Measurements from ENCODE around the gene NKAIN1. TPM values are rescaled to one million over a fixed set of nuclear protein-coding genes. Genes with fewer than 3 reads are reported as not detected.
"Not testable (repeated sequence)": the region's sequence is repeated elsewhere in the genome, so short reads cannot be mapped to it uniquely, and the experiment has no call there.

NKAIN1 gene
- polyA plus RNA-seq, 1 donor: 1.3 TPM

- no peak for DNase-seq (ENCODE audit: low read depth)
Observed at GRCh38 chr1:31154000-31154631, 85.6 kb downstream of the NKAIN1 start.

DNA sequence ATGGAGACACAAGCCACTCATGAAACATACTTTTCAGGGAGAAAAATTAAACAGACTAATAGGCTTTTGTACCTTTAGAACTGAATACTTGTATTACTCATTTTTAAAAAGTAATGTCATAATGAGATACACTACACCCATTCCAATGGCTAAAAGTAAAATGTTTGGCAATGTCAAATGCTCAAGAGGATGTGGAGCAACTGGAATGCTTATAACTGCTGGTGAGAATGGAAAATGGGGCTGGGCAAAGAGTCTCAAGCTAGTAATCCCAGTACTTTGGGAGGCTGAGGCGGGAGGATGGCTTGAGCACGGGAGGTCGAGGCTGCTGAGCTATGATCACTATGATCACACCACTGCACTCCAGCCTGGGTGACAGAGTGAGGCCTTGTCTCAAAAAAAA, 86.3 kb downstream of the NKAIN1 start:
- DNase-seq (ENCODE audit: low read depth): no peak

- DNase-seq (ENCODE audit: low read depth): no peak
Observed at GRCh38 chr1:31152181-31152795, 87.4 kb downstream of the NKAIN1 start.

DNA sequence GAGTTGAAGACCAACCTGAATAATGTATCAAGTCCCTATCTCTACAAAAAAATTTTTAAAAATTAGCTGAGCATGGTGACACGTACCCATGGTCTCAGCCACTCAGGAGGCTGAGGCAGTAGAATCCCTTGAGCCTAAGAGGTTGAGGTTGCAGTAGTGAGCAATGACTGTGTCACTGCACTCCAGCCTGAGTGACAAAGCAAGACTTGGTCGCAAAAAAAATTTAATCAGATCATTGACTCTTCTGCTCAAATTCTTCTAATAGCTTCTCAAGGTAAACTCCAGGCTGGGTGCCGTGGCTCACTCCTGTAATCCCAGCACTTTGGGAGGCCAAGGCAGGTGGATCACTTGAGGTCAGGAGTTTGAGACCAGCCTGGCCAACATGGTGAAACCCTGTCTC, 88.3 kb downstream of the NKAIN1 start:
- no peak for DNase-seq (ENCODE audit: low read depth)

DNA sequence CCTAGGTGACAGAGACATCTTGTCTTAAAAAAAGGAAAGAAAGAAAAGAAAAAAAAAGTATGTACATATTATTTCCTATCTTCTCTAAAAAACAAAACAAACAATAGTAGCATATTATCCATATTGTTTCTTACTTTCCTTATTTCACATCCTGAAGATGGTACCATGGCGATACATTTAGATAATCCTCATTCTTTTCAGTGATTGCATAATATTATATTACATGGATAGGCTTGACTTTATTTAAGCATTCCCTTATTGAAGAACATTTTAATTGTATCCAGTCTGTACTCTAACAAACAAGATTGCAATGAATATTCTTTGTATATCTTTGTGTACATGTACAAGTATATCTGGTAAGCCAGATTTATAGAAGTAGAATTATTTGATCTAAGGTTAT, 91.3 kb downstream of the NKAIN1 start:
- no peak for DNase-seq (ENCODE audit: low read depth)

DNA sequence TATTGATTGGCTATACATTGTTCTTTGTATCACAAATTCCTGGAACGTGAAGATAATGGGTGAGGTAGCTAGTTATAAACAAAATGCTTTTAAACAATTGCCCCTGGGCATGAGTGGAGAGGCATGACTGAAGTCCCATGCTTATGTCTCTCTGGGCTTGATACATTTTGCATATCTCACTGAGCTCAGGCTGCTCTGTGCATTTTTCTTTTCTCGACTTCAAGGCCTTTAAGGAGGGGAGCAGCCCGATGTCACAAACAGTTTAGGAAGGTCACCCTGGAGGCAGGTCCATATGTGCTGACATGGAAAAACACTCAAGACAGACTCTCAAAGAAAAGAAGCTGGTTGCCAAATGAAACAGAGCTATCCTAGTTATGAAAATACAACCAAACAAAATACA, 94.0 kb downstream of the NKAIN1 start:
- no peak for DNase-seq (ENCODE audit: low read depth)

- DNase-seq (ENCODE audit: low read depth): no peak
Observed at GRCh38 chr1:31144442-31144841, 95.2 kb downstream of the NKAIN1 start.

DNA sequence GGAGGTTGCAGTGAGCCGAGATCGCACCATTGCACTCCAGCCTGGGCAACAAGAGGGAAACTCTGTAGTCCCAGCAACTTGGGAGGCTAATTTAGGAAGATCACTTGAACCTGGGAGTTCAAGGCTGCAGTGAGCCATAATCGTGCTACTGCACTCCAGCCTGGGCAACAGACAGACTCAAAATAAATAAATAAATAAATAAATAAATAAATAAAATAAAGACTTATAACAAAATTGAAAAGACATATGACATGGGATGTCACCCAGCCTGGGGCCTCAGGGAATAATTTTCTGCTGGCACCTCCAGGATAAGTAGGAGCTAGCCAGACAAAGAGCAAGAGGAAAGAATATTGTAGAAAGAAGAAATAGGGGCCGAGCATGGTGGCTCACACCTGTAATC, 96.2 kb downstream of the NKAIN1 start:
- DNase-seq (ENCODE audit: low read depth): no peak

GRCh38 chr1:31142406-31142805, 97.3 kb downstream of the NKAIN1 start:
- DNase-seq (ENCODE audit: low read depth): no peak

DNA sequence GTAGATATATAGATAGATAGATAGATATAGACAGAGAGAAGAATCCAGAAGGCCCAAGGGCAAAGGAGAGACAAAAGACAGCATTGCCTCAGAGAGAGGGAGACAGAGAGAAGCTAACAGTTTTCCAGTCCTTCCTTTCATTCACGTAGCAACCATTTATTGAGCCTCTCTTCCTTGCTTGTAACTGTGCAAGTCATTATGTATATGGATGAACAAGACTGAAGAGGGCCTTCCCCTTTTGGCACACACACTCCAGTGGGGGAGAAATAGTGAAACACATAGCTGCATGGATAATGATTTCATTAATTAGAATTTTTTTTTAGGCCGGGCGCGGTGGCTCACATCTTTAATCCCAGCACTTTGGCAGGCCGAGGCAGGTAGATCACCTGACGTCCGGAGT, 99.4 kb downstream of the NKAIN1 start:
- no peak for DNase-seq (ENCODE audit: low read depth)

- DNase-seq (ENCODE audit: low read depth): not testable (repeated sequence)
Observed at GRCh38 chr1:31138797-31139521, 100.7 kb downstream of the NKAIN1 start.

DNA sequence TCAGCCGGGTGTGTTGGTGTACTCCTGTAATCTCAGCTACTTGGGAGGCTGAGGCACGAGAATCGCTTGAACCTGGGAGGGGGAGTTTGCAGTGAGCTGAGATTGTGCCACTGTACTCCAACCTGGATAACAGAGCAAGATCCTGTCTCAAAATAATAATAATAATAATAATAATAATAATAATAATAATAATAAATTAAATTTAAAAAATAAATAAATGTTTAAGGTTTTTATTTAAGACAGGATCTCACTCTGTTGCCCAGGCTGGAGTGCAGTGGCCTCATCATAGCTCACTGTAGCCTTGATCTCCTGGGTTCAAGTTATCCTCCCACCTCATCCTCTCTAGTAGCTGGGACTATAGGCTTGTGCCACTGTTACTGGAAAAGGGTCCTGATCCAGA, 101.8 kb downstream of the NKAIN1 start:
- DNase-seq (ENCODE audit: low read depth): not testable (repeated sequence)

GRCh38 chr1:31135973-31136600, 103.6 kb downstream of the NKAIN1 start:
- DNase-seq (ENCODE audit: low read depth): no peak

- DNase-seq (ENCODE audit: low read depth): no peak
Observed at GRCh38 chr1:31133368-31133767, 106.3 kb downstream of the NKAIN1 start.

Other genes starting within 250 kb of the NKAIN1 start
- gene PUM1, start 174.2 kb downstream of the NKAIN1 start, polyA plus RNA-seq (ENCODE audit: insufficient read length): 56.6 TPM
- 36.7 TPM for gene SNRNP40, start 56.9 kb upstream of the NKAIN1 start, polyA plus RNA-seq (ENCODE audit: insufficient read length)
- gene ZCCHC17, start 57.1 kb upstream of the NKAIN1 start, polyA plus RNA-seq (ENCODE audit: insufficient read length): 27.1 TPM
- 160 TPM for gene FABP3, start 133.2 kb upstream of the NKAIN1 start, polyA plus RNA-seq (ENCODE audit: insufficient read length)
- 35.3 TPM for gene SERINC2, start 173.3 kb upstream of the NKAIN1 start, polyA plus RNA-seq (ENCODE audit: insufficient read length)